Measurements from ENCODE around the gene SLC6A3.

Gene SLC6A3

GRCh38 chr5:1412163-1412562 is 33.1 kb downstream of the SLC6A3 start:
- FAIRE-seq (no peak), DNase-seq (ENCODE audit: extremely low spot score, insufficient read length, low read depth) (no peak)

- DNase-seq (ENCODE audit: extremely low spot score, insufficient read length, low read depth) (no peak), FAIRE-seq (no peak)
Measured at GRCh38 chr5:1411099-1411498, 34.1 kb downstream of the SLC6A3 start.

GRCh38 chr5:1410156-1411014 is 34.9 kb downstream of the SLC6A3 start:
- FAIRE-seq, result no peak
- DNase-seq (ENCODE audit: extremely low spot score, insufficient read length, low read depth), result no peak

GRCh38 chr5:1409381-1410110 is 35.7 kb downstream of the SLC6A3 start:
- FAIRE-seq (no peak), DNase-seq (ENCODE audit: extremely low spot score, insufficient read length, low read depth) (no peak)

- FAIRE-seq (no peak), DNase-seq (ENCODE audit: extremely low spot score, insufficient read length, low read depth) (no peak)
Measured at GRCh38 chr5:1406681-1407640, 38.3 kb downstream of the SLC6A3 start.

- no peak for DNase-seq (ENCODE audit: extremely low spot score, insufficient read length, low read depth)
- FAIRE-seq, result no peak
Measured at GRCh38 chr5:1405539-1406530, 39.4 kb downstream of the SLC6A3 start.

GRCh38 chr5:1405121-1405520 is 40.1 kb downstream of the SLC6A3 start:
- DNase-seq (ENCODE audit: extremely low spot score, insufficient read length, low read depth) (no peak), FAIRE-seq (no peak)

- no peak for FAIRE-seq
Measured at GRCh38 chr5:1404062-1404461, 41.2 kb downstream of the SLC6A3 start.

GRCh38 chr5:1402611-1403255 is 42.5 kb downstream of the SLC6A3 start:
- no peak for FAIRE-seq

More at GRCh38 chr5:1404062-1404461, 41.2 kb downstream of the SLC6A3 start:
- DNase-seq (ENCODE audit: extremely low spot score, insufficient read length, low read depth), result no peak

GRCh38 chr5:1401536-1402138 is 43.6 kb downstream of the SLC6A3 start:
- FAIRE-seq (no peak), DNase-seq (ENCODE audit: extremely low spot score, insufficient read length, low read depth) (no peak)

More at GRCh38 chr5:1402611-1403255, 42.5 kb downstream of the SLC6A3 start:
- DNase-seq (ENCODE audit: extremely low spot score, insufficient read length, low read depth), result no peak

- FAIRE-seq, result no peak
- DNase-seq (ENCODE audit: extremely low spot score, insufficient read length, low read depth), result no peak
Measured at GRCh38 chr5:1400936-1401335, 44.3 kb downstream of the SLC6A3 start.

- FAIRE-seq (no peak), DNase-seq (ENCODE audit: extremely low spot score, insufficient read length, low read depth) (no peak)
Measured at GRCh38 chr5:1400211-1400855, 44.9 kb downstream of the SLC6A3 start.

- FAIRE-seq, result no peak
- DNase-seq (ENCODE audit: extremely low spot score, insufficient read length, low read depth), result no peak
Measured at GRCh38 chr5:1399737-1400136, 45.5 kb downstream of the SLC6A3 start.

- FAIRE-seq (no peak), DNase-seq (ENCODE audit: extremely low spot score, insufficient read length, low read depth) (no peak)
Measured at GRCh38 chr5:1396293-1396816, 48.9 kb downstream of the SLC6A3 start.

- FAIRE-seq, result no peak
- DNase-seq (ENCODE audit: extremely low spot score, insufficient read length, low read depth), result no peak
Measured at GRCh38 chr5:1394881-1395860, 50.1 kb downstream of the SLC6A3 start.

Data from GM18507 (cell line).